GM12873 (cell line): ENCODE measurements around the gene IL24.
A peak's percentile ranks its signal among the peaks of the same experiment; 100 is the strongest.

ENCODE experiments used
- CTCF ChIP-seq: IDR thresholded peaks from 2 replicates; pipeline ENCODE4 v1.5.1; 2012; ENCODE audit warnings: low read depth, mild to moderate bottlenecking, moderate library complexity, low read length, control low read depth; ENCODE audit not compliant: insufficient read depth; ENCODE audit errors: missing control alignments

IL24 gene

DNA sequence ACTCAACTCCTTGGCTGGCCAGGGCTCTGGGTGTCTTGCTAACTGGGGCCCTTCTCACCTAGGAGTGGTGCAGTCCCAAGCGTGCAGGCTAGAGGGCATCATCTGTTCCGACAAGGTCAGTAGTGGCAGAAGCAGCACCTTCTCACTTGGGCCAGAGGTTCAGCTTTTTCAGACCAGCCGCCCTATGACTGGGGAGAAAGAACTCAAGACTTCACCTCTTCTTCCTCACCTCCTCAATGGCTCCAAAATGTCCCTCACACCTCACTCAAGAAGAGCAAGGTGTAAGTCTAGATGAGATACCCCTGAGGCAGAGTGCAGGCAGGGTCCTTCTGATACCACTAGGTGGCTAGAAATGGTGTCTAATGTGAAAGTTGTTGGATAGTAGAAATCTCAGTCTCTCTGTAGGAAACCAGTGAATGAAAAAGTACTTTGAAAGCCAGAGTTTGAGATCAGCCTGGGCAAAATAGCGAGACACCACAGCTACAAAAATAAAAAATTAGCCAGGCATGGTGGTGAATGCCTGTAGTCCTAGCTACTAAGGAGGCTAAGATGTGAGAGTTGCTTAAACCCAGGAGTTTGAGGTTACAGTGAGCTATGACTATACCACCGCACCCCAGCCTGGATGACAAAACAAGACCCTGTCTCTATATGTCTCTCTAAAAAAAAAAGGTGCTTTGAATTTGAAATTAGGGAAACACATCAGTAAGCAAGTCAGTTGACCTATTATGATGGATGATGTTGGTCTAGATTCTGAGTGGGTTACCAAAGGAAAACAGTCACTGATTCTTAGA, 40.4 kb upstream of the IL24 start:
- TF ChIP-seq CTCF: peak; percentile 48

DNA sequence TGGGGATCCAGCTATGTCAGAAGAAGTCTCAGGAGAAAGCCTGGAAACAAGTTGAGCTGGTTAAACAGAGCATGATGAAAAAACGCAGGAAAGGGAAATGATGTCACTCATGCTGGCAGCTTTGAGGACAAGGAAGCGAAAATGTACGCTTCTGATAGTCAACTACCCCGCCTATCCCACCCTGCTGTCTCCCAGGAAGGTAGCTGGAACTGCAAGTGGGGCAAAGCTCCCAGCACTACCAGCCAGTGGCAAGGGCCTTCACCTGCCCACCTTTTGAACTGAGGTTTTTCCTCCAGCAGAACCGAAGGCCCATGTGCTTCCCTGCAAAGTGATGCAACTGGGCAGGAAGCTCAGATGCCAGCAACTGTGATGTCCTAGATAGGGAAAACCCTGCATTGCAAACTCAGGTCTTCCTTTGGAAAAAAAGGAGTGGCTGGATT, 38.1 kb upstream of the IL24 start:
- no peak for TF ChIP-seq CTCF

DNA sequence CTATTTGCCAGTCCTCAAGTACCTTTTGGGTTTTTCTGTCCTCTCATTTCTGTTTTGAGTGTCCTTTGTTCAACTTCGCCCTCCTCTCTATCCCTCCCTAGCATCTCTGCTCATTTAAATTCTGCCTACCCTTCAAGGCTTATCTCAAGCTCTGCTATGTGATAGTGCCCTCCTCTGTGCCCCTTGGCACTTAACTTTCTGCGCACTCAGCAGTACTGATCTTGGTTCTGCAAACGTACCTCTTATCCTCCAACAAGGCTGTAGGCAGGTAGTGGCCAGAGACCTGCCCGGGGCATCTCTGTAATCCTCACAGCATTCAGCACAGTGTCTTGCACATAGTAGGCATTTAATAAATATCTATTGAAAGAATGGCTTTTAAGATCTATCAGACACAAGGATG, 37.1 kb upstream of the IL24 start:
- no peak for TF ChIP-seq CTCF

- no peak for TF ChIP-seq CTCF
Measured at GRCh38 chr1:206863266-206863665, 34.0 kb upstream of the IL24 start.

DNA sequence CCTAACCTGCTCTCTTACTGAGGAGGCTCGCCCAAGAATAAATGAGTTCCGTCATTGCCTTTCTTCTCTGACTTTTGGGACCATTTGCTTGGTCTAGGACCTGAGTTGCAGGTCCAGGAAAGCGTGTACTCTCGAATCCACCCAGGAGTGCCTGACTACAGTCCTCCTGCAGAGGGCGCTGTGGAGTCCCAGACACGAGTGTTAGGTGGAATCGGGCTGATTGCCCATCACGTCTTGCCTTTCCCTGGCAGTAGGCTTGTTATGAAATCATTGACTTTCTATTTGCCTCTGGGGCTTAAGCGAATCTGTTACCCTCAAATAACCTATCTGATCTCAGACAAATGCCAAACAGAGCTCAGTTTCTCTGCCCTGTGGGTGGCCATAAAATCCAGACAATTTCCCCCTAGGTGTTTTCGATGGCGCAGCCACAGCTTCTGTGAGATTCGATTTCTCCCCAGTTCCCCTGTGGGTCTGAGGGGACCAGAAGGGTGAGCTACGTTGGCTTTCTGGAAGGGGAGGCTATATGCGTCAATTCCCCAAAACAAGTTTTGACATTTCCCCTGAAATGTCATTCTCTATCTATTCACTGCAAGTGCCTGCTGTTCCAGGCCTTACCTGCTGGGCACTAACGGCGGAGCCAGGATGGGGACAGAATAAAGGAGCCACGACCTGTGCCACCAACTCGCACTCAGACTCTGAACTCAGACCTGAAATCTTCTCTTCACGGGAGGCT, 32.1 kb upstream of the IL24 start, which contains the start of gene IL20:
Gene IL20, plus strand, starts transcription at position 685 of the 733 bp plus-strand sequence. CDS start 230 bp downstream, outside the sequence.
- TF ChIP-seq CTCF: peak; percentile 98

DNA sequence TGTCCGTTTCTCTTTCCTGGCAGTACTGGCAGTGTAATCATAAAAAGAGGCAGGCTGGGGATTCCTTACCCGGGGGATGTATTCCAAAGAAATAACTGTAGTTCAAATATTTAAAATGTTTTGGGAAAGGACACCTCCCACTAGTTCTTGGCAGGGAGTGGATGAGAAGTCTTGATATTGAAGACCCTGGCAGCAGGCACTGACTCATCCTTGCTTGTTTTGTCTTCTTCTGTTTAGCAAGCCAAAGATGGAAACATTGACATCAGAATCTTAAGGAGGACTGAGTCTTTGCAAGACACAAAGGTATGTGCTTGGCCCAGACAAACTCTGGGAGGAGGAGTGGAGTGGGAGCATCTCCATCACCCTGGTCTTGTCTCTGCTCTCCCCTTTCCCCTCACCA, 31.2 kb upstream of the IL24 start:
- no peak for TF ChIP-seq CTCF

DNA sequence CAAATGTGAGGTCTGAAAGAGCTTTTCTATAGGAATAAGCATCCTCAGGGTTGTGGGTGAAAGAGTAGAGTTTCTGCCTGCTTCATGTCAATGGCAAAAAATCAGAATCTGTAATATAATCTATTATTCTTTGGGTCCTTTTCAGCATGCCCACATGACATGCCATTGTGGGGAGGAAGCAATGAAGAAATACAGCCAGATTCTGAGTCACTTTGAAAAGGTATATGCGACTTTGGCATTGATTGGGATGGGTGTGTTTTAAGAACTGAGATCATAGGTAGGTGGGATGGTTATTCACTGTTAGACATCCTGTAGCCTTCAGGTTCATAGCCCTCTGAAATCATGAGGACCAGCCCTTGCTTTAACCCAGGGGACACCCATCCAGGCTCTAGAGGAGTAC, 30.0 kb upstream of the IL24 start:
- TF ChIP-seq CTCF: no peak
